HG02610 (cell line): ENCODE measurements around the gene GPR18.

Experiments
- ATAC-seq: cut with Tn5 transposase; IDR thresholded peaks from one replicate; pipeline ENCODE4 v1.9.1; 2021; ENCODE audit warnings: mild to moderate bottlenecking, moderate library complexity; ENCODE audit not compliant: unreplicated experiment

The GPR18 gene

GRCh38 chr13:99293178-99293577 lies 35.0 kb upstream of the GPR18 start:
- no peak for ATAC-seq

- ATAC-seq = no peak
Observed at GRCh38 chr13:99290894-99291293, 32.7 kb upstream of the GPR18 start.

- no peak for ATAC-seq
Observed at GRCh38 chr13:99289674-99290337, 31.6 kb upstream of the GPR18 start.

- no peak for ATAC-seq
Observed at GRCh38 chr13:99289271-99289670, 31.1 kb upstream of the GPR18 start.

GRCh38 chr13:99288089-99288488 lies 29.9 kb upstream of the GPR18 start:
- peak; percentile 93 for ATAC-seq

- no peak for ATAC-seq
Observed at GRCh38 chr13:99287551-99287950, 29.4 kb upstream of the GPR18 start.

- no peak for ATAC-seq
Observed at GRCh38 chr13:99285432-99286182, 27.4 kb upstream of the GPR18 start.

GRCh38 chr13:99282264-99283231 lies 24.4 kb upstream of the GPR18 start:
- peak; percentile 60 for ATAC-seq

- peak; percentile 75 for ATAC-seq
Observed at GRCh38 chr13:99281811-99282263, 23.7 kb upstream of the GPR18 start.

GRCh38 chr13:99280166-99280565 lies 22.0 kb upstream of the GPR18 start:
- no peak for ATAC-seq

GRCh38 chr13:99279637-99280036 lies 21.5 kb upstream of the GPR18 start:
- ATAC-seq = no peak

GRCh38 chr13:99278843-99279242 lies 20.7 kb upstream of the GPR18 start:
- no peak for ATAC-seq

- no peak for ATAC-seq
Observed at GRCh38 chr13:99278200-99278599, 20.0 kb upstream of the GPR18 start.

GRCh38 chr13:99277629-99278028 lies 19.4 kb upstream of the GPR18 start:
- ATAC-seq = no peak

- no peak for ATAC-seq
Observed at GRCh38 chr13:99276706-99277105, 18.5 kb upstream of the GPR18 start.

- peak; percentile 60 for ATAC-seq
Observed at GRCh38 chr13:99275093-99275469, 16.9 kb upstream of the GPR18 start.

- no peak for ATAC-seq
Observed at GRCh38 chr13:99273128-99273527, 14.9 kb upstream of the GPR18 start.

- ATAC-seq = no peak
Observed at GRCh38 chr13:99272481-99272880, 14.3 kb upstream of the GPR18 start.

GRCh38 chr13:99271249-99271648 lies 13.1 kb upstream of the GPR18 start:
- no peak for ATAC-seq

- no peak for ATAC-seq
Observed at GRCh38 chr13:99270518-99270917, 12.3 kb upstream of the GPR18 start.

- ATAC-seq = peak; percentile 73
Observed at GRCh38 chr13:99269627-99270241, 11.6 kb upstream of the GPR18 start.
